DMS114 treated with DMSO at 0.1 percent for 48 hours (cell line): Measurements from ENCODE around the gene GFY.

Experiments
- DNase-seq: peaks from one replicate; lab custom pipeline; 2025; ENCODE audit not compliant: unreplicated experiment; lab: John Stamatoyannopoulos, UW

The GFY gene

GRCh38 chr19:49407482-49408015 is 17.6 kb upstream of the GFY start:
- no peak for DNase-seq

- no peak for DNase-seq
Measured at GRCh38 chr19:49408816-49409440, 16.3 kb upstream of the GFY start.

GRCh38 chr19:49409441-49410029 is 15.7 kb upstream of the GFY start:
- DNase-seq = no peak

GRCh38 chr19:49411681-49412326 is 13.4 kb upstream of the GFY start:
- no peak for DNase-seq

- DNase-seq = no peak
Measured at GRCh38 chr19:49413348-49413747, 11.8 kb upstream of the GFY start.

GRCh38 chr19:49414256-49414655 is 10.9 kb upstream of the GFY start:
- no peak for DNase-seq

- no peak for DNase-seq
Measured at GRCh38 chr19:49415102-49415809, 9.9 kb upstream of the GFY start.

- no peak for DNase-seq
Measured at GRCh38 chr19:49415810-49416200, 9.4 kb upstream of the GFY start.

- no peak for DNase-seq
Measured at GRCh38 chr19:49417088-49417487, 8.1 kb upstream of the GFY start.

- no peak for DNase-seq
Measured at GRCh38 chr19:49418511-49418910, 6.7 kb upstream of the GFY start.

GRCh38 chr19:49419173-49419572 is 6.0 kb upstream of the GFY start:
- DNase-seq = no peak

GRCh38 chr19:49420227-49420626 is 5.0 kb upstream of the GFY start:
- DNase-seq = no peak

GRCh38 chr19:49421039-49421877 is 3.9 kb upstream of the GFY start:
- DNase-seq = peak; percentile 21

GRCh38 chr19:49421878-49422202 is 3.3 kb upstream of the GFY start:
- no peak for DNase-seq

GRCh38 chr19:49422407-49423070 is 2.6 kb upstream of the GFY start:
- no peak for DNase-seq

GRCh38 chr19:49423071-49423984 is 1.9 kb upstream of the GFY start, which contains the start of gene PTH2:
PTH2 (minus strand) TSS chr19:49423441; CDS start chr19:49423339, 102 bp downstream.
- DNase-seq = no peak

GRCh38 chr19:49423985-49424303 is 1.2 kb upstream of the GFY start:
- no peak for DNase-seq

GRCh38 chr19:49425922-49426592 is 869 bp downstream of the GFY start:
- no peak for DNase-seq

- DNase-seq = no peak
Measured at GRCh38 chr19:49427339-49427738, 2.2 kb downstream of the GFY start.
